Activated effector memory CD4-positive, alpha-beta T cell treated with Interleukin-2 at 50 U/mL for 16 hours (primary cell): ENCODE data around the gene BOK.
"Not testable (repeated sequence)": the region's sequence is repeated elsewhere in the genome, so short reads cannot be mapped to it uniquely, and the experiment has no call there.

Source experiments
- DNase-seq: peaks from one replicate; pipeline ENCODE4 v3.0.0-alpha.2; 2020

BOK gene

GRCh38 chr2:241574911-241575623 is 16.5 kb downstream of the BOK start:
- DNase-seq, result no peak

- no peak for DNase-seq
Observed at GRCh38 chr2:241575624-241576292, 17.2 kb downstream of the BOK start.

- no peak for DNase-seq
Observed at GRCh38 chr2:241576293-241576654, 17.7 kb downstream of the BOK start.

GRCh38 chr2:241577413-241578122 is 19.0 kb downstream of the BOK start:
- no peak for DNase-seq

DNA sequence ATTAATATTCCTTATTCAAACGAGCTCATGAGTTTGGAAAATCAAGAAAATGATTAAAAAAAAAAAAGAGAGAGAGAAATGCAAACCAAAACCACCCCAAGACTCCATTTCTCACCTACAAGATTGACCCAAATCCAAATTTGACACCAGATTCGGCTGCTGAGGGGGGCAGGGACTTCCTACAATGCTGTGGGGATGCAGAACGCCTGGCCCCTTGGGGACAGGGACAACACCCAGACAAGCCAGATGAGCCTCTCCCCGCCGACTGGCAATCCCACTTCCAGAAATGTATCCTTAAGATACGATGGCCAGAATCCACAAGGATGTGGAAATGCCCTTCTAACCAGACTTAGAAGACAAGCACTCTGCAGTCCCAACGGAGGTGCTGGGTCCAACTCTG is 20.7 kb downstream of the BOK start:
- no peak for DNase-seq

DNA sequence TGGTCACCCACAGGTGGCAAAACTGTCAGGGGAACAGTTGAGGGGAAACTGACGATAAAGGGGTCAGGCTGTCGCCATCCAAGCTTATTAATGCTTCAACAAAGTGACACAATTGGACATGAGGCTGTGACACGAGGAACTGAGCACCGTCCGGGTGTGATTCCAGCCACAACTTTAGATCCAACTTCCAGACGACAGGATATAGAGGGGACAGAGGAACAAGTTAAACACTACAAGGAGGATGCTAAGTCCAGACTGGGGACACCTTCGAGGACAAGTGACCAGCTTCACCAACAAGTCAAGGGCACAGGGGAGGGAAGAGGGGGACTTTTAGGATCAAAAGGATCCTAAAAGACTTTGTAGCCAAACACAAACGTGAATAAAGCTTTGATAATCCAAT is 23.8 kb downstream of the BOK start:
- no peak for DNase-seq

DNA sequence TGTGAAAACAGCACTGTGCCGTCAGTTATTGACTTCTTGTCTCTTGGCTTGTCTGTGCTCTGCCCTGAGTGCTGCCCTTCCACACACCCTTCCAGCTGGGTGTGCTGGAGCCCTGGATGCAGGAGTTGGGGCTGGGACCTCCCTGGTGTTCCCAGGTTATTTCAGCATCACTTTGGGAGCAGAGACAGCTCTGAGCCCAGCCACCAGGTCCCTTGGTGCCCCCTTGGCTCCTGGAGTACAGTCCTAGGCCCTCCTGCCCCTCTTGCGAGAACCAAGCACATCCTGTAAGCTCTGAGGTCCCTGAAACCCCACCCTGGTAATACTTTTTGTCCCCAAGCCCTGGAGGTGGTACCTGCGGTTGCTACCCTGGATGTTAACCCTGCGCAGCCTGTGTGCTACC is 24.3 kb downstream of the BOK start:
- no peak for DNase-seq

GRCh38 chr2:241584436-241584835 is 25.9 kb downstream of the BOK start:
- DNase-seq, result no peak

DNA sequence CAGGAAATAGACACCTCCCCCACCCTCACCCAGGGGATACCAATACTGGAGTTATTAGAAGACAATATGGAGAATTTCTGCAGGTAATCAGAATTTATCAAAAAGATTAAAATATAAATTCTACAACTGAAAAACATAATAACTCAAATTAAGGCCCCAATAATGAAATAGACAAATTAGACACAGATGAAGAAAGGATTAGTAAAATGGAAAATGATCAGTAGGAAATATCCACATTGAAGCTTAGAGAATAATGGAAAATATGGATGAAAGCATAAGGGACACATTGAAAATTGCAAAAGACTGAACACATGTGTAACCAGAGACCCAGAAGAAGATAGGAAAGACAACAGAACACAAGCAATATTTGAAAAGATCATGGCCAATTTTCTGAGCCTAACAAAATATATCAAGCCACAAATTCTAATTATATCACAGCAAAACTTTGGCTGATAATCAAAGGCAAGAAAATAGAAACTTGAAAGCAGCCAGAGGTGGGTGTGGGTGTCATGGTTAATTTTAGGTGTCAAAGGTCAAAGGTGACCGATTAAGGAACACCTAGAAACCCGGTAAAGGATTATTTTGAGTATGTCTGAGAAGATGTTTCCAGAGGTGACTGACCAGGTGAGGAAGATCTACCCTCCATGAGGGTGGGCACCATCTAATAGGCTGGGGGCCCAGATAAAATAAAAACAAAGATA is 28.2 kb downstream of the BOK start:
- no peak for DNase-seq

GRCh38 chr2:241589863-241590262 is 31.3 kb downstream of the BOK start:
- not testable (repeated sequence) for DNase-seq

DNA sequence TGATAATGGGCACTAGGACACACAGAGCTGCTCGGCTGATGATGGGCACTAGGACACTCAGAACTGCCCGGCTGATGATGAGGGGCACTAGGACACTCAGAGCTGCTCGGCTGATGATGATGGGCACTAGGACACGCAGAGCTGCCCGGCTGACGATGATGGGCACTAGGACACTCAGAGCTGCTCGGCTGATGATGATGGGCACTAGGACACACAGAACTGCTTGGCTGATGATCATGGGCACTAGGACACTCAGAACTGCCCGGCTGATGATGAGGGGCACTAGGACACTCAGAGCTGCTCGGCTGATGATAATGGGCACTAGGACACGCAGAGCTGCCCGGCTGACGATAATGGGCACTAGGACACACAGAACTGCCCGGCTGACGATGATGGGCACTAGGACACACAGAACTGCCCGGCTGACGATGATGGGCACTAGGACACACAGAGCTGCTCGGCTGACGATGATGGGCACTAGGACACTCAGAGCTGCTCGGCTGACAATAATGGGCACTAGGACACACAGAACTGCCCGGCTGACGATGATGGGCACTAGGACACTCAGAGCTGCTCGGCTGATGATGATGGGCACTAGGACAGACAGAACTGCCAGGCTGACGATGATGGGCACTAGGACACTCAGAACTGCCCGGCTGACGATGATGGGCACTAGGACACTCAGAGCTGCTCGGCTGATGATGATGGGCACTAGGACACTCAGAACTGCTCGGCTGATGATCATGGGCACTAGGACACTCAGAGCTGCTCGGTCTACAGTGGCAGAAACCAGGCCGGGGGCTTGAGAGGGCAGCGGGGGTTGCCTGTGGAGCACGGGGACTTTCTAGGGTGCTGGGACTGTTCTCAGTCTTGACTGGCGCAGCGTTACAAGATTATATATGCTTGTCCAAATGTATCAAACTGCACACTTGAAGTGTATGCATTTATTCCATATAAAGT is 32.2 kb downstream of the BOK start:
- not testable (repeated sequence) for DNase-seq

DNA sequence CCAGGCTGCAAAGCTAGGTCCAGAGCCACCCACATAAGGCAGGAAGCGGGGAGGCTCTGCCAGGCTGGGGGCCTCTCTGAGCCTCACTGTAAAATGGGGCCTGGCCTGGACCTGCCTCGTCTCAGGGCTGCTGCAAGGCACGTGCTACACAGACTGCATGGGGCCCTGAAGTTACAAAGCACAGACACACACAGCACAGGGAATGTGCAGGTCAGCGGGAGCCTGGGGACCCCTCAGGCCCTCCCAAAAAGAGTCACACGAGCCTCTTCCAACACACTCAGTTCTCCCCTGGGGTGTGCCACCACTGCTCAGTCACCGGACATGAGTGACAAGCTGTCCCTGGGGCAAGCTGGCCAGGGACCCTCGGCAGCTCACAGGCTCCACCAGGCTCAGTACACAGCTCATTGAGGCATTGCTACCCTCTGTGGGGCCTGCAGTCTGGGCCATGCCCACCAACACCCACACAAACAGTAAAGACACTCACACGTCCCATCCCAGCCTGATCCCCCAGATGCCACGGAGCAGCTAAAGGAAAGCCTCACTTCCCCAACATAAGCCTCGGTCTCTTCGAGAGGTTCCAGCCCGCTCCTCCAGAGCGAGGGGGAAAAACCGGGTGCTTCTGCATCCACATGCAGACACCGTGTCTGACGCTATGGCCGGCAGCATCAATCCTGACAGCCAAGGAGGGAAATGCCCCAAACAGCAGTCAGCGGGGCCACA is 33.7 kb downstream of the BOK start:
- no peak for DNase-seq

DNA sequence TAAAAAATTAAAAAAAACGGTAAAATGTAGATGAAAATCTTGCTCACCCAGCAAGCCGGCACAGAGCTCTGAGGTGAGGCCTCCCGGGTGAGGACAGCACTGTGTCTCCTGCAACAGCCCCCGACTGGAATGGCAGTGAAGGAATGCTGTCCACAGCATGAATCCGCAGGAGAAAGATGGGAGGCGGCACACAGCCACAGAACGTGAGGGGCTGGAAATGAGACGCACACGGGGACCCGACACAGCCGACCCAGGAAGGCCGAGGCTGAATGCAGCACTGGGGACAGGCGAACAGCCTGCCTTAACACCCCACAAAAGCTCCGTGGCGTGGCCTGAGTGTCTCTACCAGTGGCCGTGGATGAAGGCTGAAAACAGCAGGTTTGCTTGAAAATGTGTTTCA is 34.7 kb downstream of the BOK start:
- no peak for DNase-seq

- no peak for DNase-seq
Observed at GRCh38 chr2:241595600-241596140, 37.1 kb downstream of the BOK start.

DNA sequence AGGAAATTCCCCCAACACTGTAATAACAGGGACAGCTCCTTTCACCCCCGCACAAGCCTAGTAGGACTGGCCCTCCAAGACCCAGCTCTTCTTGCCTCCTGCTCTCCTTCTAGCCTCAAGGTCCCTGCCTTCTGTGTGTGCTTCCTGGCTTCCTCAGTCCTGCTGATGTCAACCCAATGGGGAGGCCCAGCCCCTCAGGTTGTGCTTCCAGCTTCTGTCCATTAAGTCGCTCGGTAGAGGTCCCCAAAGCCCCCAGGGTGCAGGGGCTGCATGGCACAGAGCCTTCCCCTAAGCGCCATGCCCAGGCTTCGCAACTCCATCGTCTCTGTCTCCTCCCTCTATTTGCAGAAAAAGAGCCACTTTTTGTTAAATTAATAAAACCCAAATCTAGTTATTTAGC is 39.0 kb downstream of the BOK start:
- no peak for DNase-seq

GRCh38 chr2:241598061-241598460 is 39.5 kb downstream of the BOK start:
- no peak for DNase-seq

GRCh38 chr2:241598487-241598886 is 39.9 kb downstream of the BOK start:
- DNase-seq, result no peak

- no peak for DNase-seq
Observed at GRCh38 chr2:241599615-241600014, 41.1 kb downstream of the BOK start.

- DNase-seq, result no peak
Observed at GRCh38 chr2:241601841-241602240, 43.3 kb downstream of the BOK start.

DNA sequence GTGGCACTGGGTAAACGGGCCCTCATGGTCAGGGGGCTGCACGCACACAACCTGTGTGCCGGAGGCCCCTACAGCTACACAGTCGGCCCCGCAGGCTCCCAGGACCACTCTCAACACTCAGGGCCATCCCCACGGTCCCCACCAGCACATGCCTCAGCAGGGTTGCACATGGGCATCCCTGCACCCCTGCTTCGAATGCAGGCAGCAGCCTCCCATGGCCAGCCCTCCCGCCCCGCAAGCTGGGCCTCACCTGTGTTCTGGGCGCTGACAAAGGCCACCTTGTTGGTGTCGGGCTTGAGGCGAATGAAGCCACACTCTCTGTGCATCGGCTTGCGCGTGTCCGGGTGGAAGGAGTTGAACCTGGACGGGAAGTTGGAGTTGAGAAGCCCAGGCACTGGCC is 44.2 kb downstream of the BOK start:
- no peak for DNase-seq

- DNase-seq, result no peak
Observed at GRCh38 chr2:241603686-241604085, 45.1 kb downstream of the BOK start.
